ENCODE measurements around the gene DYRK1A.
A peak's percentile ranks its signal among the peaks of the same experiment; 100 is the strongest.

Gene DYRK1A

DNA sequence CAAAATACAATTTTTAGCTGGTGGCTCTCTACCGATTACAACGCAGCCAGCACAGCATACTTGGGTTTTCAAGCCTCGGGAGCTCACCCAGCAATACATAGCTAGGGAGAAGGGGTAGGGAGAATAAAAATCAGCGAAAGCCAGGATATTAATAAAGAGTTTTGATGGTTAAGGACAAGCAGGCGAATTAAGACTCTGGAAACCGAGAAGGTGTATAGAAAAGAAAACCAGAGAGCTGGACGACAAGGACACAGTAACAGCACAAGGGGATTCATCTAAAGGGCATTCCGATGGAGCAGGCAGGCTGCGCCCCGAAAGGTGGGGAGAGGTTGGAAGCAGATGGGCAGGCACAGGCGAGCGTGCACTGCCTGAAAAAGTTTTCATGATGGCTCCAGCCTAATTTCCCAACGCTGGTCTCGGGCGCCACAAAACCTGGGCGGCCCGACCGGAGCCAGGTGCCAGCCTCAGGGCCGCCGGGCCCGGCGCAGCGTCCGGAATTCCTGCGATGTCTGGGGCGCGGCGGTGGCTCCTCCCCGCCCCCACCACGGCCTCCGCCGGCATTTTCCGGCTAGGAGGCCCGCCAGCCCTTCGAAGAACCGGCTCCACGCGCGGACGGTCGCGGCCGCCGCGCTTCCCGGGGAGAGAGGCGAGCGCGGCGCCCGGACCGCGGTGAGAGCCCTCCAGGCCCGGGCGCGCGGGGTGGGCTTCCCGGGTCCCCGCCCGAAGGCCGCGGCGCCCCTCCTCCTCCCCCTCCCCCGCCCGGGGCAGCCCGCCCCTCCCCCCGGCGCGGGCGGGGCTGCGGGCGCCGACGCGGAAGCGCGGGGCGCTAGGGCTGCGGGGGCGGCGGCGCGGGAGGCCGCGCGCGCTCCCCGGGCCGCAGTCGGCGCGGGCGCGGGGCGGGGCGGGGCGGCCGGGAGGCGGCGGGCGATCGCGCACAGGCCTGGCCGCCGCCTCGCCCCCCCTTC, 774 bp upstream of the DYRK1A start:
- peak; percentile 70 for DNase-seq

DNA sequence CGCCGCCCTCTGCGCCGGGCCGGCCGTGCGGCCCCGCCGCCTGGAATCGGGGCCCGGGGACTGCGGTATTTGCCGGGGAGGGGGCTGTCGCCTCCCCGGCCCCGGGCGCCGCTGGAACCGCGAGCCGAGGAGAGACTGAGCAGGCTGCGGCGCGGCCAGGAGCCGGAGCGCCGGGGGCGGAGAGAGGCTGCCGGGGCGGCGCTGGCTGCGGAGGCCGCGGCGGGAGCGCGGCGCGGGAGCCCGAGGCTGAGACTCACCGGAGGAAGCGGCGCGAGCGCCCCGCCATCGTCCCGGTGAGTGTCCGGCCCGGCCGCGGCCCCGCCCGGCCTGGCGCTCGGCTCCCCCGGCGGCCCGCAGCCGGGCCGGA, 746 bp downstream of the DYRK1A start:
- DNase-seq = no peak

DNA sequence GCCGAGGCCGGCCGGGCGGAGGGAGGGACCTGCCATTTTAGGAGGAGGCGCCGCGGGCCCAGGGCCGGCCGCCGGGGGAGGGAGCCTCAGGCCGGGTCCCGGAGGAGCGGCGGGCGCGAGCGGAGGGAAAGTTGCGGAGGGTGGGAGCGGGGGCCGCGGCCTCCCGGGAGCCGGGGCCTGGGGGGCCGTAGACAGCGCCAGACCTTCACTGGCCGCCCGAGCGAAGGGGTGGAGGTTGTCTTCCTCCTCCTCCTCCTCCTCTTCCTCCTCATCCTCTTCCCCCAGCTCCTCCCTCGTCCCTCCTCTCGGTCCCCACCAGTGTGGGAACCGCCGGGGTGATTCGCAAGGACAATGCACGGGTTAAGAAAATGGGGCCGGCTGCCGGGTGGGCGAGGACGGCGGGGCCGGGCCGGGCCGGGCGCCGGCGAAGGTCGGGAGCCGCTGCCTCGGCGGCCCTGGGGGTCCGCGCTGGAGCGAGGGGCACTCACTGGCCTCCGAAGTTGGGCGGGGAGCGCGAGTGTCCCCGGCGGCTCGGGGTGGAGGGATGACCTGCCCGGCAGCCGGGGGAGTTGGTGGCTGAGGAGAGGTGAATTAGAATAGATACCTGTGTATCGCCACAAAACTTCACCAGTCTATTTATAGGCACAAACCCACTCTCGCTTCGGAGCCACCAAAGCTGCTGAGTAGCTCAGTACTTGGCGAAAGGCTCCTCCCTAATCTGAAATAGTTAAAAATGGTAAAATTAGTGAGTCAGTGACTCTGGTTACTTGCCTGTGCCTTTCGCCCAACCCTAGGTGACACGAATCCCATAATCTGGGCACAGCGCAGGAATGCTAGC, 1.3 kb downstream of the DYRK1A start:
- DNase-seq = peak; percentile 45

DNA sequence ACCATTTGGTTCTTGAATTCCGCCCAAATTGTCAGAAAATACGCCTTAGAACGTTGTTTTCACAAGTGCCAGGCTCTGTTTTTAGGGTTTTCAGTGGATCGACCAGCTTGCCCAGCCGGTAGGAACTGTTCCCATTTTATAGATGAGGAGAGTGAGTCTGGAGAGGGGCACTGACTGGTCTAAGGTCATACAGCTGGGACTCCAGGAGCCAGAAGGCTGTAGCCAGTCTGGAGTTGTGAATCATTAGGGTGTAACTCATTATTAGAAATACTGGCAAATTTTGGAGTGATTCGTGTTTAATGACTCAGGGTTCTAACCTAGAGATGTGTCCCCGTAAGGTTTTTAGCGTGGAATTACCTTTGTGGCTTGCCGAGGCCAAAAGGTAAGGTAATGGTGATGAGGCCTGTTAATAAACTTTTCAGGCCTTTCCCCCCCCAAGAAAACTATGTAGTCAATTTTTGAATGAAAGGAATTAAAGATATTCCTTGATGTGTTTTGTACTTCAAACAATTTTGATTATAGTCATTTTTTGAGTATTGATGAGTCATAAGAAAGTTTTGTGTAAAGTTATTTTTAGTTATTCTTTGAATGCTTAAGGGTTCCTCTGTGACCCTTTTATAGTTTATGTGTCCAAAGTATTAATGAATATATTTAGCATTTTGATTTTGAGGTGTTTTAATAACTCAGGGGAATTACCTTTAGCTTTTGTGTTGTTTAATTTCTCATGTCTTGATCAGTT, 2.1 kb downstream of the DYRK1A start:
- DNase-seq = peak; percentile 64

DNA sequence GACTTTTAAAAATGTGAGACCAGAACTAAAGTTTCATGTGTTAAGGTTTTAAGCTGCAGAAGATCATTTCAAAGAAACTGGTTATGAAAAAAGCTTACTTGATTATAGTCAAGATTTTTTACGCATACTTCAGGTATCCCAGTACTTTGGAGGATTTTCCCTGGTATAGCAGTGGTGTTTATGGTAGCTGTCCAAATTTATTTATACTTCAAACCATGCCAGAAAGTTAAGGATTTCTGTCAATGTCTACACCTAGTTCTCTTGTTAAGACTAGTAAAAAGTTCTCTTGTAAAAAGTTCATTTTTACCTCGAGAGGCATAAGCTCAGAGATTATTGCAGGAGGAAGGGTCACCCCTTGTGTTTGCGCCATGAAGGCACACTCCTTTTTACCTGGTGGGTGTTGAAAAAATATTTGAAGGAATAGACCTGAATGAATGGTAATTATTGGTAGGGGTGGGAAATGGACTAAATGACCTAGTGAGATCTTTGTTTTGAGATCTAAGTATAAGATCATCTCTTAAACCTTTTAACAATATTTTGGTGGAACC, 2.8 kb downstream of the DYRK1A start:
- DNase-seq = no peak

DNA sequence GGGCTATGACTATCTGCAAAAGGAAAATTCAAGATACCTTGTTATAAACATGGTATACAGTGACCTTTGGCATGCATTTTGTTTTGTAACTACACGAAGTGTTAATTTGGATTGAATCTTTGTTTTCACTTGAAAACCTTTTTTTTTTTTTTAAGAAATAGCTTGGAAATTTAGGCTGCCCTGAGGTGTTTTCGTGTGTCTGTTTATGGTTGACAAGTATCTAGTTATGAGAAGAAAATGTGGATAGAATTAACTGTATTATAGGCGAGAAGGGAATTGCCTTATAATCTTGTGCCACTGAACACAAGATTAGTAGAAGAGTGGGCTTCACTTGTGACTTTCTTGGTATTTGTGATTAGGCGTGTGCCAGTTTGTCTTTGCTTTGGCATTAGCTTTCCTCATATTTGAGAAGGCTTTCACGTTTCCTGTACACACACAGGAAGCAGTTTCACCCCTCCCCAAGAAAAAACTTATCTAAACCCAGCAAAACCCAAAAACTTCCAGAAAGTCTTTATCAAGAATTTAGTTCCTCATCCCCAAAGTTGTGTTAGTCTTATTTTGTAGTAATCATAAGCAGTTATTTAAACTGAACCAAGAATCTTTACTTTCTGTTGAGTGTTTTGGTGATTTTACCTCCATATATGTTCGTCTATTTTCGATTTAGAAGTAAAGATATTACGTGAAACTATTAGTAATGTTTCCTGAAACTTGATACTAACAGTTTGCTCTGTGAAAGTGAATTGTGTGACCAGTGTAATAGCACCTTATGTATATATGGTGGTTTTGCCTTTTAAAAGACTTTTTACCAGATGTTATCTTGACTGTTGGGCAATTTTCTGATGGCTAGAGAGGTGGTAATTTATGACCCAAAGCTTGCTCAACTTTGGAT, 3.8 kb downstream of the DYRK1A start:
- peak; percentile 58 for DNase-seq

DNA sequence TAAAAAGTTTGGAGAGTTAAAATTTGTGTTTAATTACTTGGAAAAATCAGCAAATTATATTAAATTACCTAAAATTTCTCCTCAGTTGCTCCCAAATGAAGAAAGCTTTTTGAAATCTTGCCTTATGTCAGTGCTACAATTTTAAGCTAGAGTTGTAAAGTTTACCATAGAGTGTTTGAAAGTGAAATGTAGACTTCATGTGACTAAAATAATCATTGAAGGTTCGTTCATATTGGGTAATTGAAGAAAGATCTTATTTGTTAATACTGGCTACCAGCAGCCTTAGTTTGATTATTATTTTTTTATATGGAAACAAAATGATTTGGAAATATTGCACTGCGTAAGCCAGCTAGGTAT, 4.4 kb downstream of the DYRK1A start:
- no peak for DNase-seq

DNA sequence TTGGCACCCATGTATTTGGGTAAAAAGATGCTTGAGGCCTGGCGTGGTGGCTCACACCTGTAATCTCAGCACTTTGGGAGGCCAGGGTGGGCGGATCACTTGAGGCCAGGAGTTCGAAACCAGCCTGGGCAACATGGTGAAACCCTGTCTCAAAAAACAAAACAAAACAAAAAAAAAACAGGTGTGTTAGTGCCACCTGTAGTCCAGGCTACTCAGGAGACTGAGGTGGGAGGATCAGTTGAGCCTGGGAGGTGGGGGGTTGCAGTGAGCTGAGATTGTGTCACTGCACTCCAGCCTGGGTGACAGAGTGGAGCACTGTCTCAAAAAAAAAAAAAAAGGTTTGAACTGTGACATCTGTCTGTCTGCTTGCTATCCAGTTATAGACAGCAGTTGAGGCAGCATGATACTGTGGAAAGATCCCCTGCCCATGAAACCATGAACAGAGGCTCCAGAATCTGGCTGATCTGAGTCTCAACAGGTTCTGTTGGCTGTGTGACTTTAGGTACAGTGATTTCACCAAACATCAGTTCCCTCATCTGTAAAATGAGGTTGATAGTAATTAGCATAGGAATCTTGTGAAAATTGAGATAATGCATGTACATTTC, 5.7 kb downstream of the DYRK1A start:
- DNase-seq = no peak

DNA sequence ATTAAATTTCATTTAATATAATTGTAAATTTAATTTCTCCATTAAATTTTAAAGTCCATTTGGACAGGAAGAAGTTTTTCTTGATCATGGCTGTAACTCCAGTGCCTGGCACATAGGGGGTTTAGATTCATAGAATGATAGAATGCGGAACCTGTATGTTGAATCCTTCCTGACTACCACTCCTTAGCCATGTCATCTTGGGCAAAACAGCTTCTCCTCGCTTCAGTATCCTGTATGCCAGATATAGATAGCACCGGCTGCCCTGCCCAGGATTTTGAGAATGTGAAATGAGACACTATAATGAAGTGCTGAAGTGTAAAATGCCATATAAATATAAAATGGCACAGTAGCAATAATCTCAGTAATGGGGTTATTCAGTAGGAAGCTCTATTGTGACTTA, 6.4 kb downstream of the DYRK1A start:
- DNase-seq = no peak

DNA sequence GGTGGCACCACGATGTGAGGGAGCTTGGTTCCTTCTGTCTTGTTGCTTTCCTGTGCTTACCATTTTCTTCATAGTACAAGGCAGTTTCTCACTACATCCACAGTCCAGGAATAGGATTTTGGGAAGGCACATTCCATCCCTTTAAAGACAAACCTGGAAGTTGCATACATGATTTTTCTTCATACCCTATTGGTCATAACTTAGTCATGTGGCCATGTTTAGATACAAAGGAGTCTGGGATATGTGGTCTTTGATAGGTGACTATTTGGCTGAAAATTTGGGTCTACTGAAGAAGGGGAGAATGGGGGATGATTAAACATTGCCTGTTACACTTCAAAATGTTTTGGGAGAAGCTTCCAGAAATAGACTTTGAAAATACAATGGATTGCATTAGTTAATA, 7.0 kb downstream of the DYRK1A start:
- peak; percentile 43 for DNase-seq

DNA sequence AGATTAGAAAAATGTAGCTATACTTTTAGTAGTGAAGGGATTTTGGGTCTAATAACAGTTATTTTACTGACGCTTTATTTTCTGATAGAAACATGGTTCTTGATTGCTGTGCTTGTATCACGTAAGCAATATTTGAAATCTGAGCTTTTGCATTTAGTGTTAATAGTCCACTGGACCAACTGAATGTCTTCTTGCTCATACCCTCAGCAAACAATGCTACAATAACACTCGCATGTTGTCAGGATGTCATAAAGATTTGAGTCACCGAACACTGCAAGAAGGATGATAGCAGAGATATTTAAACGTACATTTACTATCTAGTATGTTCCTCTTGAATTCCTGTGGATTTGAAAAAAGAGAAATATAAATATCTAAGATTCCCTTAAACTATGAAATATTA, 7.5 kb downstream of the DYRK1A start:
- DNase-seq = peak; percentile 74

DNA sequence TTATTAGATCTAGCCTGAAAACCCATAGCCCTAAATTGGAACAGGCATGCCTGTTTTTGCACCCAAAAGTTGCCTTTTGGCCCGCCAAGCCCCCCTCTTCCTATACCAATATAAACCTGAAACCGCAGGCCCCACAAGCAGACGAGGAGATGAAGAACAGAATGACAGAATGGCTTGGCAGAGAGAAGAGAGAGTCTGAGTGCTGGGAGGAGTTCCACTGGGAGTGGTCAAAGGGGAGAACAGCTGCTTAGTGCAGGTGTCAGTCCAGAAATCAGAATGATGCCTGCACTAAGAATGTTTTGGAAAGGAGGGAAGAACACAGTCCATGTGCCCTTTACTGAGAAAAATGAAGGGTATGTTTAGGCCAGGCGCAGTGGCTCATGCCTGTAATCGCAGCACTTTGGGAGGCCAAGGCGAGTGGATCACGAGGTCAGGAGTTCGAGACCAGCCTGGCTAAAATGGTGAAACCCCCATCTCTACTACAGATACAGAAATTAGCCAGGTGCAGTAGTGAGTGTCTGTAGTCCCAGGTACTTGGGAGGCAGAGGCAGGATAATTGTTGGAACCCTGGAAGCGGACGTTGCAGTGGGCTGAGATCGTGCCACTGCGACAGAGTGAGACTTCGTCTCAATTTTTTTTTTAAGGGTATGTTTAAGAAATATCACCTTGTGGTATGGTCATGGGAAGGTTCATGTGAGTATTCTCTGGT, 9.4 kb downstream of the DYRK1A start:
- DNase-seq = no peak

DNA sequence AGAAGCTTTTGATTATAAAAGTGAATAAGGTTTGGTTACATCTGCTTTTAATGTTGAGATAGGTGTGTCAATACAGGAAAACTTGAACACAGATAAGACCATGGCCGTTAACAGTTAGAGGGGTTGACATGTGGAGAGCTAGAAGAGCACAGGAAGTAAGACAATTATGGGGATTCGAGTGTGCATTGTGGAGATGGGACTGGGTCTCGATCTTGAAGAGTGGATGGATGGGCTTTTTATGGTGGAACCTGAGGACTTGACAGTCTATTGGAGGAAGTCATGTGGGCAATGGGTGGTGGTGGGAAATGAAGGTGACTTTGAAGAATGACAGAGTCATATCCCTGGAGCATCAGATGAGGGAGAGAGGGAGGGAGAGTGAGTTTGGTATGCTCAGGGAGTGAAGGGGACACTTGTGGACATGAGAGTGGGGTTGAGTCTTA, 12.1 kb downstream of the DYRK1A start:
- no peak for DNase-seq

DNA sequence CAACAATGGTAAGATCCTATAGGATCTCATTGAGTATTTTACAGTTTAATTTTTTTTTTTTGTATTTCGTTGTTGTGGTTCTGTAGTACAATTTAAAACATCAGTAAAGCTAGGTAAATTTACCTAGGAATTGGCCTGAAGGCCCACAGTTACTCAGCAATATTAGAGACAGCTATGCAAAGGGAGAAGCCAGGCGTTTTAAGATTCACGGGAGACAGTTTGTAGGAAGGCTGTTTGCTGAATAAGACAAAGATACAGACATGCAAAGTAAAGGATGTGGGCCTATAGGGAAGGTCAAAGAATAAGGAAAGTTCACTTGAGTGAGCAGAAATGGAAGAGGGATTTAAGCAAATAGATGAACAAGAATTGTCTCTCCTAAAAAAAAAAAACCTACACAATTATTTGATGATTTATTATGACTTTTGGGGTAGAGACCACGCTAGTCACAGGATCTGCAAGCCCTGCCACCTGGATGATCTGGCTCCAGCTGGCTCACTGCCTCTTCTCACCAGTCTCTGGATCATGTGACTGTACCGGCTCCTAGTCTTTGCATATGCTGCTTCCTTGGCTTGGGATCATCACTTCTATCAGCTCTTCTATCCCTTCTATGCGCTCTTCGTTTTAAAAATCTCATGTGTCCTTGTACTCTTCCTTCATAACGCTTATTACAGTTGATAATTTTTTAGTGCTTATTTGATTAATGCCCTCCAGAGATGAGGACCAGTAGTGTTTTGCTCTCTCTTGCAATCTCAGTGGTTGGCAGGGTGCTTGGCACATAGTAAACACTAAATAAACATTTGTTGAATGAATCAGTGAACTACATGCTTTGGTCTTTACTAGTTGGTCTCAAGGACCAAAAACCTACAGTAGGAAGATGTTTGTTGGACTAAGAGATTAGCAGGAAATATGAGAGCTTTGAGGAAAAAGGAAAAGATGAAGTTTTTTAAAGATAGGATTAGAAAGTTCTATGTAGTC, 14.1 kb downstream of the DYRK1A start:
- DNase-seq = no peak

DNA sequence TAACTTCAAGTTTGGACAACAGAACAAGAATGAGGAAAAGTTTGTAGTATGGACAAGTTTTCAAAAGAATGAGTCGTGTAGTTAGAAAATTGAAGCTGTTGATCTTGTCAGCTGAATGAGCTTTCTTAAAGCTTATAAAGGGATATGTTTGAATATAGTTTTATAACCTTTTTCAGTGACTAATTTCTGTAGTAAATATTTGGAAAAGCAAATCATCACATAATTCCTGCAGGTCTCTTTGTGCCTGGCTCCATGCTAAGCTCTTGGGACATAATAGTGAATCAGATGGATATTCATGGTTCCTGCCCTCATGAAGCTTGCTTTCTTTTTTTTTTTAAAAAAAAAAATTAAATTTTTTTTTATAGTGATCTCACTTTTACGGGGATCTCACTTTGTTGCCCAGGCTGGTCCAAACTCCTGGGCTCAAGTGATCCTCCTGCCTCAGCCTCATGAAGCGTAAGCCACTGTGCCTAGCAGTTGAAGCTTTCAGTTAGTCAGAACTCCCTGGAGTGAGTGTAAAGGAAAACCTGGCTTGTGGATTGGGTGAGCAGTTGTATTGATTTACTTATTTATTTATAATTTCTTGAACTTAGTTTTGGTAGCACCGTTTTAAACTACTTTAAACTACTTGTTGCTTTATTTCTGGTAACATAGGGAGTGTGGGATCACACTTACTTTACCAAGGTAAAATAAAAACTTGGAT, 15.5 kb downstream of the DYRK1A start:
- DNase-seq = peak; percentile 13

DNA sequence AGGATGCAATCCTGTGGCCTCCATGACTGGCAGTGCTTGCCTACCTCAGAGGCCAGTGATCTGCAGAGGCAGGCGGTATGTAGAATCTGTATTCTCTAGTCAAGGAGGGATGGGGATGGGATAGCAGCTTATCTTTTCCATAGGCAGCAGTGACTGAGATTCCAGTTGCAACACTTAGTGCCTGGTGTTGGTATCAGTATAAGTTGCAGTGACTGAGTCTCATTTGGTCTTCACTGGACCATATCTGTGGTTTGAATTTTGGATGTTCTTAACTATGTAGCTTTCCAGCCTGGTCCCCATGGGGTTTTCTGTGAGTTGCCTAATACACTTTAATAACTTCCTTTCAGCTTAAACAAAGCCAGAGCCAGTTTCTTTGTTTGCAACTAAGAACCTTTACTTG, 16.5 kb downstream of the DYRK1A start:
- DNase-seq = no peak

DNA sequence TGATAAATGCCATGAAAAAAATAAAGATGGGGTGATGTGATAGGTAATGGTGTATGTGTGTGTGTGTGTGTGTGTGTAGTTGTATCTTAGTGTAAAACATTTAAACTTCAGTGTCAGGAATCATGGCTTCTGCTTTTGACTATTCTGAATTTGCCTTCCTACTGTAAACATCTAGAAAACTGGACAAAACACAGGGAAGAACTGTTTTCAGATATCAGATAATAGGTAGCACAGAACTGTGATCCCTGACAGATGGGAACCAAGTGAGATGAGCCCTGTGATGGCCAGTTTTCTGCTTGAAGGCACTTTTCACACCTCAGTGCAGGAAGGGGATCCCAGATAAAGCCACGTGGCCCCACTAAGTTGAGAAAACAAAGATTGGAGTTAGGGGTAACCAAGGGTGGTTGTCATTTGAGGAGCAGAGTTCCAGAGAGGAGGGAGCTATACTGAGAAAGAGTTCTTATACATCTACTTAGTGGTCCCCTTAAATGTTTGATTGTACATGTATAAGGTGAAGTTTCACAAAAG, 17.3 kb downstream of the DYRK1A start:
- no peak for DNase-seq

DNA sequence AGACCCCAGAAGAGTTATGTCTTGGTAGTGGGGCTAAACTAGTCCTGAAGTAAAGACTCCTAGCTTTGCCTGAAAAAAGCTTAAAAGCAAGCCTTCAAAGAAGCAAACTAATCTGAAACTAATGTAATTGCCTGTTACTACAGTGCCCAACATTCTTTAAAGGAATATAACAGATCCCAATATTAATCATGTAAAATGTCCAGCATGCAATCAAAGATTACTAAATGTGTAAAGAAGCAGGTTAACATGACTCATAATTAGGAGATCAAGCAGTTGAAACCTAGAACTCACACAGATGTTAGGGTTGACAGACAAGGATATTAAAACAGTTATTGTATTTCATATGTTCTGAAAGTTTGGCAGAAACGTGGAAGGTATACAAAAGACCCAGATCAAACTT, 17.8 kb downstream of the DYRK1A start:
- no peak for DNase-seq

Measured in EL (cell line).